Muscle layer of colon (tissue), 2 donors: Measurements from ENCODE around the gene UBL3.

ENCODE experiments used
- H3K27ac ChIP-seq: one replicate; pipeline ENCODE4 v1.7.0; 2013; ENCODE audit warnings: low read depth, mild to moderate bottlenecking, low read length, moderate library complexity
- H3K27me3 ChIP-seq, 2 donors: one replicate each; pipeline ENCODE4 v1.7.0; 2013; ENCODE audit warnings: low read length in 2 of 2, mild to moderate bottlenecking in 2 of 2; ENCODE audit not compliant: insufficient read depth in 2 of 2, control insufficient read depth in 1 of 2
- H3K36me3 ChIP-seq: one replicate; pipeline ENCODE4 v1.7.0; 2013; ENCODE audit warnings: mild to moderate bottlenecking, low read length; ENCODE audit not compliant: insufficient read depth
- H3K4me1 ChIP-seq: one replicate; pipeline ENCODE4 v1.7.0; 2013; ENCODE audit warnings: mild to moderate bottlenecking, low read length; ENCODE audit not compliant: insufficient read depth
- H3K4me3 ChIP-seq, 2 donors: one replicate each; pipeline ENCODE4 v1.7.0; 2013; ENCODE audit warnings: low read length in 2 of 2, low read depth in 1 of 2, mild to moderate bottlenecking in 1 of 2, moderate library complexity in 1 of 2
- H3K9ac ChIP-seq: one replicate; pipeline ENCODE4 v1.7.0; 2013; ENCODE audit warnings: low read length
- H3K9me3 ChIP-seq: one replicate; pipeline ENCODE4 v1.7.0; 2013; ENCODE audit warnings: mild to moderate bottlenecking, low read length
- donor health status: abdominal sarcoma.
- donor health status: Adenocarcinoma of cecum.

Gene UBL3

GRCh38 chr13:29782798-29783197 lies 67.6 kb downstream of the UBL3 start:
- no peak overlapping the region for H3K27ac ChIP-seq
- no peak overlapping the region for H3K9ac ChIP-seq
- H3K9me3 ChIP-seq, result no peaks in the 10 kb centered on the region
- H3K4me1 ChIP-seq, result peaks cover 18% of the 10 kb centered on the region
- H3K36me3 ChIP-seq, result no peaks in the 10 kb centered on the region
- H3K27me3 ChIP-seq, result no peaks in the 10 kb centered on the region
- no peak overlapping the region for H3K4me3 ChIP-seq

- Histone ChIP-seq H3K4me3 (no peak overlapping the region), H3K9me3 (no peaks in the 10 kb centered on the region), H3K9ac (no peak overlapping the region), H3K4me1 (no peaks in the 10 kb centered on the region), H3K27me3 (no peaks in the 10 kb centered on the region), H3K36me3 (no peaks in the 10 kb centered on the region), H3K27ac (no peak overlapping the region)
Observed at GRCh38 chr13:29774830-29775229, 75.6 kb downstream of the UBL3 start.

GRCh38 chr13:29771247-29771646 lies 79.2 kb downstream of the UBL3 start:
- no peak overlapping the region for H3K9ac ChIP-seq
- H3K36me3 ChIP-seq, result no peaks in the 10 kb centered on the region
- H3K9me3 ChIP-seq, result no peaks in the 10 kb centered on the region
- no peak overlapping the region for H3K4me3 ChIP-seq
- no peak overlapping the region for H3K27ac ChIP-seq
- no peaks in the 10 kb centered on the region for H3K4me1 ChIP-seq
- no peaks in the 10 kb centered on the region for H3K27me3 ChIP-seq

GRCh38 chr13:29767006-29767405 lies 83.4 kb downstream of the UBL3 start:
- Histone ChIP-seq H3K27me3 (no peaks in the 10 kb centered on the region), H3K27ac (no peak overlapping the region), H3K9ac (no peak overlapping the region), H3K36me3 (no peaks in the 10 kb centered on the region), H3K4me3 (no peak overlapping the region), H3K9me3 (no peaks in the 10 kb centered on the region), H3K4me1 (peaks cover 5% of the 10 kb centered on the region)

GRCh38 chr13:29763436-29764180 lies 86.8 kb downstream of the UBL3 start:
- H3K9ac ChIP-seq, result no peak overlapping the region
- H3K27me3 ChIP-seq, result no peaks in the 10 kb centered on the region
- H3K4me3 ChIP-seq, result no peak overlapping the region
- H3K9me3 ChIP-seq, result no peaks in the 10 kb centered on the region
- no peaks in the 10 kb centered on the region for H3K36me3 ChIP-seq
- no peak overlapping the region for H3K27ac ChIP-seq
- H3K4me1 ChIP-seq, result peaks cover 5% of the 10 kb centered on the region

GRCh38 chr13:29761815-29762214 lies 88.6 kb downstream of the UBL3 start:
- H3K9me3 ChIP-seq, result no peaks in the 10 kb centered on the region
- no peak overlapping the region for H3K4me3 ChIP-seq
- no peak overlapping the region for H3K27ac ChIP-seq
- no peaks in the 10 kb centered on the region for H3K36me3 ChIP-seq
- no peaks in the 10 kb centered on the region for H3K27me3 ChIP-seq
- H3K4me1 ChIP-seq, result peaks cover 5% of the 10 kb centered on the region
- no peak overlapping the region for H3K9ac ChIP-seq

GRCh38 chr13:29761160-29761559 lies 89.3 kb downstream of the UBL3 start:
- H3K4me3 ChIP-seq, result no peak overlapping the region
- H3K27me3 ChIP-seq, result no peaks in the 10 kb centered on the region
- H3K4me1 ChIP-seq, result peaks cover 5% of the 10 kb centered on the region
- no peak overlapping the region for H3K9ac ChIP-seq
- H3K36me3 ChIP-seq, result no peaks in the 10 kb centered on the region
- H3K27ac ChIP-seq, result no peak overlapping the region
- no peaks in the 10 kb centered on the region for H3K9me3 ChIP-seq

- no peak overlapping the region for H3K27ac ChIP-seq
- no peaks in the 10 kb centered on the region for H3K27me3 ChIP-seq
- no peaks in the 10 kb centered on the region for H3K36me3 ChIP-seq
- H3K9me3 ChIP-seq, result no peaks in the 10 kb centered on the region
- H3K4me3 ChIP-seq, result no peak overlapping the region
- peaks cover 5% of the 10 kb centered on the region for H3K4me1 ChIP-seq
- H3K9ac ChIP-seq, result no peak overlapping the region
Observed at GRCh38 chr13:29760544-29760943, 89.9 kb downstream of the UBL3 start.

- no peak overlapping the region for H3K27ac ChIP-seq
- peaks cover 5% of the 10 kb centered on the region for H3K4me1 ChIP-seq
- no peak overlapping the region for H3K4me3 ChIP-seq
- H3K9ac ChIP-seq, result no peak overlapping the region
- H3K36me3 ChIP-seq, result no peaks in the 10 kb centered on the region
- H3K27me3 ChIP-seq, result no peaks in the 10 kb centered on the region
- no peaks in the 10 kb centered on the region for H3K9me3 ChIP-seq
Observed at GRCh38 chr13:29758531-29759114, 91.8 kb downstream of the UBL3 start.

- no peaks in the 10 kb centered on the region for H3K9me3 ChIP-seq
- no peaks in the 10 kb centered on the region for H3K27me3 ChIP-seq
- no peaks in the 10 kb centered on the region for H3K36me3 ChIP-seq
- H3K27ac ChIP-seq, result no peak overlapping the region
- no peak overlapping the region for H3K4me3 ChIP-seq
- no peaks in the 10 kb centered on the region for H3K4me1 ChIP-seq
- no peak overlapping the region for H3K9ac ChIP-seq
Observed at GRCh38 chr13:29756506-29756905, 93.9 kb downstream of the UBL3 start.

GRCh38 chr13:29754473-29754806 lies 96.0 kb downstream of the UBL3 start:
- Histone ChIP-seq H3K36me3 (no peaks in the 10 kb centered on the region), H3K27ac (no peak overlapping the region), H3K27me3 (no peaks in the 10 kb centered on the region), H3K9ac (no peak overlapping the region), H3K4me3 (no peak overlapping the region), H3K4me1 (no peaks in the 10 kb centered on the region), H3K9me3 (no peaks in the 10 kb centered on the region)
